GM19324 (cell line): ENCODE measurements around the gene GOLGA1.
"Not testable (repeated sequence)": the region's sequence is repeated elsewhere in the genome, so short reads cannot be mapped to it uniquely, and the experiment has no call there.

Experiments
- ATAC-seq: cut with Tn5 transposase; IDR thresholded peaks from one replicate; pipeline ENCODE4 v1.9.1; 2021; ENCODE audit warnings: mild to moderate bottlenecking, moderate library complexity; ENCODE audit not compliant: unreplicated experiment, low FRiP score

Gene GOLGA1

GRCh38 chr9:124941679-124942561 is 1.0 kb upstream of the GOLGA1 start:
- ATAC-seq, result peak; percentile 17

GRCh38 chr9:124940521-124940893 is 376 bp downstream of the GOLGA1 start:
- peak; percentile 52 for ATAC-seq

GRCh38 chr9:124939944-124940343 is 939 bp downstream of the GOLGA1 start:
- no peak for ATAC-seq

- no peak for ATAC-seq
Measured at GRCh38 chr9:124934290-124934689, 6.6 kb downstream of the GOLGA1 start.

- ATAC-seq, result no peak
Measured at GRCh38 chr9:124932333-124932732, 8.6 kb downstream of the GOLGA1 start.

- ATAC-seq, result no peak
Measured at GRCh38 chr9:124929464-124929863, 11.4 kb downstream of the GOLGA1 start.

- ATAC-seq, result no peak
Measured at GRCh38 chr9:124928116-124928515, 12.8 kb downstream of the GOLGA1 start.

- ATAC-seq, result not testable (repeated sequence)
Measured at GRCh38 chr9:124920394-124920793, 20.5 kb downstream of the GOLGA1 start.

GRCh38 chr9:124914753-124915405 is 26.0 kb downstream of the GOLGA1 start:
- ATAC-seq, result no peak

- ATAC-seq, result no peak
Measured at GRCh38 chr9:124913378-124913777, 27.5 kb downstream of the GOLGA1 start.

GRCh38 chr9:124911766-124912165 is 29.1 kb downstream of the GOLGA1 start:
- no peak for ATAC-seq

GRCh38 chr9:124908098-124908497 is 32.8 kb downstream of the GOLGA1 start:
- ATAC-seq, result no peak

GRCh38 chr9:124906966-124907365 is 33.9 kb downstream of the GOLGA1 start:
- ATAC-seq, result no peak

GRCh38 chr9:124899845-124900244 is 41.0 kb downstream of the GOLGA1 start:
- no peak for ATAC-seq

GRCh38 chr9:124897570-124898460 is 43.1 kb downstream of the GOLGA1 start:
- no peak for ATAC-seq

- ATAC-seq, result no peak
Measured at GRCh38 chr9:124894741-124895170, 46.1 kb downstream of the GOLGA1 start.

GRCh38 chr9:124894035-124894740 is 46.7 kb downstream of the GOLGA1 start:
- no peak for ATAC-seq

GRCh38 chr9:124890179-124890578 is 50.7 kb downstream of the GOLGA1 start:
- no peak for ATAC-seq

GRCh38 chr9:124889006-124889405 is 51.9 kb downstream of the GOLGA1 start:
- ATAC-seq, result no peak

GRCh38 chr9:124887832-124888231 is 53.1 kb downstream of the GOLGA1 start:
- ATAC-seq, result no peak
